Keratinocyte (primary cell): ENCODE measurements around the gene GAS5.

Experiments
- EZH2 ChIP-seq: IDR thresholded peaks from one replicate; pipeline ENCODE4 v1.6.1; 2012; ENCODE audit warnings: inconsistent platforms, mild to moderate bottlenecking, low read length, moderate library complexity
- TF ChIP-seq, protein P1 (sequence below), 3 experiments: IDR thresholded peaks in 1 of 3; conservative IDR thresholded peaks in 1 of 3; optimal IDR thresholded peaks in 1 of 3; 2 replicates in 2 of 3; 3 replicates in 1 of 3; pipeline versions ENCODE3 to v1.5.1; 2011; ENCODE audit warnings: low read length in 3 of 3, mild to moderate bottlenecking in 3 of 3, moderate library complexity in 2 of 3, control low read depth in 1 of 3, inconsistent platforms in 1 of 3; ENCODE audit not compliant: insufficient read depth in 2 of 3; ENCODE audit errors: extremely low read depth in 1 of 3

DNA sequence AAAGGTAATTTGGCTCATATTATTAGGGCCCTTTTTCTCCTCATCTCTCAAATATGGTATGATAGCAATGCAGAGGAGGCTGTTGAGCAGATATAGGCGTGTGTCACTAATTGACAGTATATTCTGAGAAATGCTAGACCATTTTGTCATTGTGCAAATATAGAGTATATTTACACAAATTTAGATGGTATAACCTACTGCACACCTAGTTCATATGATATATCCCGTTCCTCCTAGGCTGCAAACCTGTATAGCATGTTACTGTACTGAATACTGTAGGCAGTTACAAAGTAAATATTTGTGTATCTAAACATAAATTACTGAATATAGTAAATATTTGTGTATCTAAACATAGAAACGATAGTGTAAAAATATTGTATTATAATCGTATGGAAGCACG, 8.9 kb upstream of the GAS5 start:
- no peak for TF ChIP-seq EZH2
- TF ChIP-seq, protein P1, sequence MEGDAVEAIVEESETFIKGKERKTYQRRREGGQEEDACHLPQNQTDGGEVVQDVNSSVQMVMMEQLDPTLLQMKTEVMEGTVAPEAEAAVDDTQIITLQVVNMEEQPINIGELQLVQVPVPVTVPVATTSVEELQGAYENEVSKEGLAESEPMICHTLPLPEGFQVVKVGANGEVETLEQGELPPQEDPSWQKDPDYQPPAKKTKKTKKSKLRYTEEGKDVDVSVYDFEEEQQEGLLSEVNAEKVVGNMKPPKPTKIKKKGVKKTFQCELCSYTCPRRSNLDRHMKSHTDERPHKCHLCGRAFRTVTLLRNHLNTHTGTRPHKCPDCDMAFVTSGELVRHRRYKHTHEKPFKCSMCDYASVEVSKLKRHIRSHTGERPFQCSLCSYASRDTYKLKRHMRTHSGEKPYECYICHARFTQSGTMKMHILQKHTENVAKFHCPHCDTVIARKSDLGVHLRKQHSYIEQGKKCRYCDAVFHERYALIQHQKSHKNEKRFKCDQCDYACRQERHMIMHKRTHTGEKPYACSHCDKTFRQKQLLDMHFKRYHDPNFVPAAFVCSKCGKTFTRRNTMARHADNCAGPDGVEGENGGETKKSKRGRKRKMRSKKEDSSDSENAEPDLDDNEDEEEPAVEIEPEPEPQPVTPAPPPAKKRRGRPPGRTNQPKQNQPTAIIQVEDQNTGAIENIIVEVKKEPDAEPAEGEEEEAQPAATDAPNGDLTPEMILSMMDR (optimal IDR thresholded peaks at IDR 0.05 in 1 of 3, IDR thresholded peaks at IDR 0.05 in 1 of 3, conservative IDR thresholded peaks at IDR 0.05 in 1 of 3; ENCODE audit: extremely low read depth in 1 of 3, insufficient read depth in 2 of 3, low read length in 3 of 3), result no peak
